ENCODE measurements around the gene PTPRR. TPM values are rescaled to one million over a fixed set of nuclear protein-coding genes. Genes with fewer than 3 reads are reported as not detected.

The PTPRR gene
- total and polyA plus RNA-seq, 10 of the 15 experiments (the other 5 are each of a cell fraction or from before 2014, with no cell fraction given), result 0.14 to 3.1 (median 0.42) TPM

DNA sequence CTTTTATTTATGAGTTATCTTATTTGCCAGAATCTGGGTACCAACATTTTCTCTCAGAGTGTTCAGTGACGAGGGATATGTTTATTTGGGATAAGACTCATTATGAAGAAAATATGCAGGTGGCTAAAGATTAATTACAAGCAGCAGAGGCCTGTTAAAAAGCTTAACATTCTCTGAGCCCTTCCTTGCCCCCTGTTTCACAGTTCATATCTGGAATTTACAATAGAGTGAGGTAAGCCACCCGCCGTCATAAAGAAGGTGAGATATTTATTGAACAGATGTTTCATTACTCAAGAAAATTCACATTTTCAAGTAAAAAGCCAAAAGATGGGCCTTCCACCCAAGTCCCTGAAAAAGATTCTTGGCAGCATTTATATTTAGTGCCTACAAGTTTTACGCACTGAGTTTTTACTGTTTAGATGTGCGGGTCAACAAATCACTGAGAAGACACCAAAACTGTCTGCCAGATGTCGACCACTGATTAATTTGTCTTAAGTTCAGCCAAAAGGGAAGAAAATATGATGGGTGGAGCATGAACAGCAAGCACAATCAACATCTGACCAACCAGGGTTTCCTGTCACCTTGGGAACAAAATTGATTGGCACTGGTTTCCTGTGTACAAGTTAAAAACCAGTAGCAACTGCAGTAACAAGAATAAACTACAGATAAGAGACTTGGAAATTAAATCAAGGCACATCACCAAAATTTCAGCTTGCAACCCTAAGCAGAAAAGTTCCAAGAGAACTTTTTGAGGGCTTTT, 197.8 kb downstream of the PTPRR start:
- Histone ChIP-seq H3K4me2 (ENCODE audit: control insufficient read depth, insufficient read depth) (no peak overlapping the region), H3K4me1 (ENCODE audit: control insufficient read depth, insufficient read depth, low read length) (no peaks in the 10 kb centered on the region), H3K27ac (ENCODE audit: control insufficient read depth, insufficient read depth) (no peak overlapping the region), H3K9ac (ENCODE audit: control insufficient read depth, insufficient read depth, low read length) (no peak overlapping the region), H4K20me1 (ENCODE audit: control insufficient read depth, insufficient read depth) (no peaks in the 10 kb centered on the region), H3K4me3 (no peak overlapping the region), H3K9me3 (replicated peaks; ENCODE audit: control insufficient read depth, insufficient read depth, low read length) (no peaks in the 10 kb centered on the region), H3K36me3 (ENCODE audit: control insufficient read depth in 2 of 2, insufficient read depth in 2 of 2, low read length in 1 of 2) (no peaks in the 10 kb centered on the region), H3K79me2 (ENCODE audit: control insufficient read depth, insufficient read depth, low read length) (no peaks in the 10 kb centered on the region), H2AFZ (ENCODE audit: control insufficient read depth, low read depth, low read length) (no peak overlapping the region), H3K27me3 (replicated peaks in 1 of 2; ENCODE audit: control insufficient read depth in 2 of 2, insufficient read depth in 2 of 2, low read length in 1 of 2) (no peaks in the 10 kb centered on the region; a peak in 1 of 4 replicates)
- intact Hi-C loops (cut with micrococcal nuclease; ENCODE audit: unreplicated experiment) (loop anchor here (10.0 kb wide), 1 partner anchor 508 kb away; no protein-coding TSS in a partner anchor), in situ Hi-C loops (cut with MboI) (no loop called here)
- ChIA-PET CTCF (interaction anchor here (1.2 to 1.6 kb wide), 4 partner anchors 10 to 844 kb away, joined by 3 to 4 read pairs (median 4); no protein-coding TSS in a partner anchor), POLR2A (no interaction called here), RAD21 (ENCODE audit: unreplicated experiment) (no interaction called here), SMC1A (ENCODE audit: uncharacterized antibody, unreplicated experiment) (no interaction called here)
- FAIRE-seq, result no peak
- WGBS (ENCODE audit: insufficient coverage, insufficient replicate concordance, low lambda C conversion rate, missing lambda C conversion rate), result 45% methylated on average over 6 of the region's 6 CpGs
- ATAC-seq, result no peak
- DNase-seq (ENCODE audit: low read depth, low spot score), result no peak
- no TSS peak for BruUV-seq (replicated peaks)
- TF ChIP-seq, protein P1, sequence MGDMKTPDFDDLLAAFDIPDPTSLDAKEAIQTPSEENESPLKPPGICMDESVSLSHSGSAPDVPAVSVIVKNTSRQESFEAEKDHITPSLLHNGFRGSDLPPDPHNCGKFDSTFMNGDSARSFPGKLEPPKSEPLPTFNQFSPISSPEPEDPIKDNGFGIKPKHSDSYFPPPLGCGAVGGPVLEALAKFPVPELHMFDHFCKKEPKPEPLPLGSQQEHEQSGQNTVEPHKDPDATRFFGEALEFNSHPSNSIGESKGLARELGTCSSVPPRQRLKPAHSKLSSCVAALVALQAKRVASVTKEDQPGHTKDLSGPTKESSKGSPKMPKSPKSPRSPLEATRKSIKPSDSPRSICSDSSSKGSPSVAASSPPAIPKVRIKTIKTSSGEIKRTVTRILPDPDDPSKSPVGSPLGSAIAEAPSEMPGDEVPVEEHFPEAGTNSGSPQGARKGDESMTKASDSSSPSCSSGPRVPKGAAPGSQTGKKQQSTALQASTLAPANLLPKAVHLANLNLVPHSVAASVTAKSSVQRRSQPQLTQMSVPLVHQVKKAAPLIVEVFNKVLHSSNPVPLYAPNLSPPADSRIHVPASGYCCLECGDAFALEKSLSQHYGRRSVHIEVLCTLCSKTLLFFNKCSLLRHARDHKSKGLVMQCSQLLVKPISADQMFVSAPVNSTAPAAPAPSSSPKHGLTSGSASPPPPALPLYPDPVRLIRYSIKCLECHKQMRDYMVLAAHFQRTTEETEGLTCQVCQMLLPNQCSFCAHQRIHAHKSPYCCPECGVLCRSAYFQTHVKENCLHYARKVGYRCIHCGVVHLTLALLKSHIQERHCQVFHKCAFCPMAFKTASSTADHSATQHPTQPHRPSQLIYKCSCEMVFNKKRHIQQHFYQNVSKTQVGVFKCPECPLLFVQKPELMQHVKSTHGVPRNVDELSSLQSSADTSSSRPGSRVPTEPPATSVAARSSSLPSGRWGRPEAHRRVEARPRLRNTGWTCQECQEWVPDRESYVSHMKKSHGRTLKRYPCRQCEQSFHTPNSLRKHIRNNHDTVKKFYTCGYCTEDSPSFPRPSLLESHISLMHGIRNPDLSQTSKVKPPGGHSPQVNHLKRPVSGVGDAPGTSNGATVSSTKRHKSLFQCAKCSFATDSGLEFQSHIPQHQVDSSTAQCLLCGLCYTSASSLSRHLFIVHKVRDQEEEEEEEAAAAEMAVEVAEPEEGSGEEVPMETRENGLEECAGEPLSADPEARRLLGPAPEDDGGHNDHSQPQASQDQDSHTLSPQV (IDR thresholded peaks at IDR 0.05), result no peak
- TF ChIP-seq, protein P2, sequence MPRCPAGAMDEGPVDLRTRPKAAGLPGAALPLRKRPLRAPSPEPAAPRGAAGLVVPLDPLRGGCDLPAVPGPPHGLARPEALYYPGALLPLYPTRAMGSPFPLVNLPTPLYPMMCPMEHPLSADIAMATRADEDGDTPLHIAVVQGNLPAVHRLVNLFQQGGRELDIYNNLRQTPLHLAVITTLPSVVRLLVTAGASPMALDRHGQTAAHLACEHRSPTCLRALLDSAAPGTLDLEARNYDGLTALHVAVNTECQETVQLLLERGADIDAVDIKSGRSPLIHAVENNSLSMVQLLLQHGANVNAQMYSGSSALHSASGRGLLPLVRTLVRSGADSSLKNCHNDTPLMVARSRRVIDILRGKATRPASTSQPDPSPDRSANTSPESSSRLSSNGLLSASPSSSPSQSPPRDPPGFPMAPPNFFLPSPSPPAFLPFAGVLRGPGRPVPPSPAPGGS (IDR thresholded peaks at IDR 0.05; ENCODE audit: borderline replicate concordance, insufficient read depth, low read depth, low read length, poor library complexity, severe bottlenecking), result no peak
- TF ChIP-seq IKZF2 (IDR thresholded peaks at IDR 0.05), result no peak
- TF ChIP-seq, protein P3, sequence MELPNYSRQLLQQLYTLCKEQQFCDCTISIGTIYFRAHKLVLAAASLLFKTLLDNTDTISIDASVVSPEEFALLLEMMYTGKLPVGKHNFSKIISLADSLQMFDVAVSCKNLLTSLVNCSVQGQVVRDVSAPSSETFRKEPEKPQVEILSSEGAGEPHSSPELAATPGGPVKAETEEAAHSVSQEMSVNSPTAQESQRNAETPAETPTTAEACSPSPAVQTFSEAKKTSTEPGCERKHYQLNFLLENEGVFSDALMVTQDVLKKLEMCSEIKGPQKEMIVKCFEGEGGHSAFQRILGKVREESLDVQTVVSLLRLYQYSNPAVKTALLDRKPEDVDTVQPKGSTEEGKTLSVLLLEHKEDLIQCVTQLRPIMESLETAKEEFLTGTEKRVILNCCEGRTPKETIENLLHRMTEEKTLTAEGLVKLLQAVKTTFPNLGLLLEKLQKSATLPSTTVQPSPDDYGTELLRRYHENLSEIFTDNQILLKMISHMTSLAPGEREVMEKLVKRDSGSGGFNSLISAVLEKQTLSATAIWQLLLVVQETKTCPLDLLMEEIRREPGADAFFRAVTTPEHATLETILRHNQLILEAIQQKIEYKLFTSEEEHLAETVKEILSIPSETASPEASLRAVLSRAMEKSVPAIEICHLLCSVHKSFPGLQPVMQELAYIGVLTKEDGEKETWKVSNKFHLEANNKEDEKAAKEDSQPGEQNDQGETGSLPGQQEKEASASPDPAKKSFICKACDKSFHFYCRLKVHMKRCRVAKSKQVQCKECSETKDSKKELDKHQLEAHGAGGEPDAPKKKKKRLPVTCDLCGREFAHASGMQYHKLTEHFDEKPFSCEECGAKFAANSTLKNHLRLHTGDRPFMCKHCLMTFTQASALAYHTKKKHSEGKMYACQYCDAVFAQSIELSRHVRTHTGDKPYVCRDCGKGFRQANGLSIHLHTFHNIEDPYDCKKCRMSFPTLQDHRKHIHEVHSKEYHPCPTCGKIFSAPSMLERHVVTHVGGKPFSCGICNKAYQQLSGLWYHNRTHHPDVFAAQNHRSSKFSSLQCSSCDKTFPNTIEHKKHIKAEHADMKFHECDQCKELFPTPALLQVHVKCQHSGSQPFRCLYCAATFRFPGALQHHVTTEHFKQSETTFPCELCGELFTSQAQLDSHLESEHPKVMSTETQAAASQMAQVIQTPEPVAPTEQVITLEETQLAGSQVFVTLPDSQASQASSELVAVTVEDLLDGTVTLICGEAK (IDR thresholded peaks at IDR 0.05; ENCODE audit: borderline replicate concordance), result no peak
- TF ChIP-seq NR2C1 (IDR thresholded peaks at IDR 0.05), result no peak
- TF ChIP-seq, protein P4, sequence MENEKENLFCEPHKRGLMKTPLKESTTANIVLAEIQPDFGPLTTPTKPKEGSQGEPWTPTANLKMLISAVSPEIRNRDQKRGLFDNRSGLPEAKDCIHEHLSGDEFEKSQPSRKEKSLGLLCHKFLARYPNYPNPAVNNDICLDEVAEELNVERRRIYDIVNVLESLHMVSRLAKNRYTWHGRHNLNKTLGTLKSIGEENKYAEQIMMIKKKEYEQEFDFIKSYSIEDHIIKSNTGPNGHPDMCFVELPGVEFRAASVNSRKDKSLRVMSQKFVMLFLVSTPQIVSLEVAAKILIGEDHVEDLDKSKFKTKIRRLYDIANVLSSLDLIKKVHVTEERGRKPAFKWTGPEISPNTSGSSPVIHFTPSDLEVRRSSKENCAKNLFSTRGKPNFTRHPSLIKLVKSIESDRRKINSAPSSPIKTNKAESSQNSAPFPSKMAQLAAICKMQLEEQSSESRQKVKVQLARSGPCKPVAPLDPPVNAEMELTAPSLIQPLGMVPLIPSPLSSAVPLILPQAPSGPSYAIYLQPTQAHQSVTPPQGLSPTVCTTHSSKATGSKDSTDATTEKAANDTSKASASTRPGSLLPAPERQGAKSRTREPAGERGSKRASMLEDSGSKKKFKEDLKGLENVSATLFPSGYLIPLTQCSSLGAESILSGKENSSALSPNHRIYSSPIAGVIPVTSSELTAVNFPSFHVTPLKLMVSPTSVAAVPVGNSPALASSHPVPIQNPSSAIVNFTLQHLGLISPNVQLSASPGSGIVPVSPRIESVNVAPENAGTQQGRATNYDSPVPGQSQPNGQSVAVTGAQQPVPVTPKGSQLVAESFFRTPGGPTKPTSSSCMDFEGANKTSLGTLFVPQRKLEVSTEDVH (IDR thresholded peaks at IDR 0.05; ENCODE audit: low read depth, partially characterized antibody), result no peak
